GM18868 (cell line): ENCODE results near the gene BOLA3.
"Not testable (repeated sequence)": the region's sequence is repeated elsewhere in the genome, so short reads cannot be mapped to it uniquely, and the experiment has no call there.

Experiments
- ATAC-seq: cut with Tn5 transposase; IDR thresholded peaks from one replicate; pipeline ENCODE4 v1.9.1; 2021; ENCODE audit warnings: mild to moderate bottlenecking, moderate library complexity; ENCODE audit not compliant: unreplicated experiment

BOLA3 gene

DNA sequence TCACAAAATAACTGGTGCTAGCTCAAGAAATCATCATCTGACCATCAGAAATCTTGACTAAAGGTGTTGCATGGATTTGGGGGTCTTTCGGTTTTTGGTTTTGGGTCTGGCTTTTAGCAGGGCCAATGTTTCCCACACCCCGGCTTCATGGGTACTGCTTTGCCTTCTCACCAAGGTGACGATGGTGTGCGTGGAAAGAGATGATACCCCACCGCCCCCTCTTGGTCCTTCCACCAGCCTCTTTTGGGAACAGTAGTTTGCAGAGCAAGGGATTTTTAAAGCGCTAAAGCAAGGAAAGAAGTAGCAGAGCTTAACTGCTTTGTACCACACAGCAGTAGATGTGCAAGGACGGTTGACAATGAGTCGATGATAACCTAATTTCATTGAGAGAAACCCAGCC, 42.3 kb downstream of the BOLA3 start:
- ATAC-seq, result no peak

GRCh38 chr2:74104839-74105238, 42.9 kb downstream of the BOLA3 start:
- ATAC-seq, result no peak

DNA sequence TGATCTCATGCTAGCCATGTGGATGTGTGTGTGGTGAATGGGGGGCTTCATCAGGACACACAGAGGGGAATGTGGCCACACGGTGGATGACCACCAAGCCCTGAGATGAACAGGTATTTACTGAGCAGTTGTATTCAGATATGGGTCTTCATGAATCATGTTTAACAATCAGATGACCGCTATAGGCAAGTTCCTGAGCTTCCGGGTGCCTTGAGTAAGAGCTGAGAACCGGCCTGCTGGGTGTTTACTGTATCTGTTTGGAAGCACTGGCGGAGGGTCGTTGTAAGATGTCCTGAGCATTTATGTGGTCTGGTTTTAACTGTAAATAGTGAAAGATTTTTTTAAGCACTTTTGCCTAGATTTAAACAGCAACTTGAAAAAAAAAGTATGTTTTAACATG, 43.9 kb downstream of the BOLA3 start:
- no peak for ATAC-seq

GRCh38 chr2:74102516-74102915, 45.2 kb downstream of the BOLA3 start:
- ATAC-seq, result no peak

DNA sequence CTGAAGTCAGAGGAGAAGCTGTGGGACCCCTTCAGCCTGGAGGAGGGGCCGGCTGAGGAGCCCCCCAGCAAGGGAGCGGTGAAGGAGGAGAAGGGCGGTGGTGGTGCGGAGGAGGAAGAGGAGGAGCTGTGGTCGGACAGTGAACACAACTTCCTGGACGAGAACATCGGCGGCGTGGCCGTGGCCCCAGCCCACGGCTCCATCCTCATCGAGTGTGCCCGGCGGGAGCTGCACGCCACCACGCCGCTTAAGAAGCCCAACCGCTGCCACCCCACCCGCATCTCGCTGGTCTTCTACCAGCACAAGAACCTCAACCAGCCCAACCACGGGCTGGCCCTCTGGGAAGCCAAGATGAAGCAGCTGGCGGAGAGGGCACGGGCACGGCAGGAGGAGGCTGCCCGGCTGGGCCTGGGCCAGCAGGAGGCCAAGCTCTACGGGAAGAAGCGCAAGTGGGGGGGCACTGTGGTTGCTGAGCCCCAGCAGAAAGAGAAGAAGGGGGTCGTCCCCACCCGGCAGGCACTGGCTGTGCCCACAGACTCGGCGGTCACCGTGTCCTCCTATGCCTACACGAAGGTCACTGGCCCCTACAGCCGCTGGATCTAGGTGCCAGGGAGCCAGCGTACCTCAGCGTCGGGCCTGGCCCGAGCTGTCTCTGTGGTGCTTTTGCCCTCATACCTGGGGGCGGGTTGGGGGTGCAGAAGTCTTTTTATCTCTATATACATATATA, 46.0 kb downstream of the BOLA3 start:
- no peak for ATAC-seq

- ATAC-seq, result no peak
Measured at GRCh38 chr2:74100254-74101216, 47.2 kb downstream of the BOLA3 start.

GRCh38 chr2:74099835-74100234, 47.9 kb downstream of the BOLA3 start:
- no peak for ATAC-seq

- no peak for ATAC-seq
Measured at GRCh38 chr2:74099271-74099670, 48.4 kb downstream of the BOLA3 start.

DNA sequence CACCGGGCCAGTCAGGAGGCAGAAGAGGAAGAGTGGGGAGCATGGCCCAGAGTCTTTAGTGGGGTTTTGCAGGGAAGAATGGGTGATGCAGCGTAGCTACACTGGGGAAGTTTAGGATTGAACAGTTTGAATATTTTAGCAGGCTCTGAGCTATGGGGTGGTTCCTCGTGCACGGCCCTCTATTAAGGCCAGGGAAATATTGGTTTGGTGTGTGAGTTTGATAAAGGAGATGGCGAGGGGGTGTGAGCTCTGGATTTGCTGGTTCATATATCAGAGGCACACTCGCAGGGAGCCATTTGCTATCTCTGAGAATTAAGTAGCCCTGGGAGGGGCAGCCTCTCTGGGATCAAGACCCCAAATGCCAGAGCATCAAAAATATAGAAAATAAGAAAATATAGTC, 50.1 kb downstream of the BOLA3 start:
- no peak for ATAC-seq

DNA sequence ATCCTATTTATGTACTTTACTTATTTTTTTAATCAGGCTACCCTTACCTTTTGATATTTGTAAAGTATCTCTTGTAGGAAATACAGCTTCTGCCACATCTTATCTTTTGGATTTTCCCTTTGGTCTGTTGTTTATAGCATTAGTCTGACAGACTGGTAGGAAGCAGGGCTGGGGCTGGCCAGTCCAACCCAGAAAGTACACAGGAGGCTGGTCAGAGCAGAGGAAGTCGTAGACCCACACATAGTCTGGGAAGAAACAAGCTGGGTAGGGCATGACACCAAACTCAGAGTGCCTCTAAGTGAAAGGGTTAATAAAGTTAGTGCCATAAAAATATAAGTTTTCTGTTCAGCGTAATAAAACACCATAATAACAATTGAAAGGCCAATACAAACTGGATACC, 51.7 kb downstream of the BOLA3 start:
- no peak for ATAC-seq

DNA sequence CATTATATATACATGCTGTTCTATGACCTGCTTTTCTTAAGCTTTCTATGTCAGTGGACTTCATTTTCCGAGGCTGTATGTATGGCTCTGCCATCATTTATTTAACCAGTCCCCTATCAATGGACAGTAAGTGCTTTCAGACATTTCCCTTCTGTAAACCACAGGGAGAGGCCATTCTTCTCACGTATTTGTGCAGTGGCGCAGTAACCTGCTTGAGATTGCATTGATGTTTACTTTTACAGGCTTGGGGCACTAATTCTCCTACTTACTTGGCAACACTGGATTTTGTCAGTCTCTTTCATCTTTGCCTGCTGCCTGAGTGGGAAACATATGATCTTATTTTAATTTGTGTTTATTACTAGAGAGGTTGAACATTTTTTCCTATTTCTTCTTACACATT, 52.1 kb downstream of the BOLA3 start:
- ATAC-seq, result no peak

DNA sequence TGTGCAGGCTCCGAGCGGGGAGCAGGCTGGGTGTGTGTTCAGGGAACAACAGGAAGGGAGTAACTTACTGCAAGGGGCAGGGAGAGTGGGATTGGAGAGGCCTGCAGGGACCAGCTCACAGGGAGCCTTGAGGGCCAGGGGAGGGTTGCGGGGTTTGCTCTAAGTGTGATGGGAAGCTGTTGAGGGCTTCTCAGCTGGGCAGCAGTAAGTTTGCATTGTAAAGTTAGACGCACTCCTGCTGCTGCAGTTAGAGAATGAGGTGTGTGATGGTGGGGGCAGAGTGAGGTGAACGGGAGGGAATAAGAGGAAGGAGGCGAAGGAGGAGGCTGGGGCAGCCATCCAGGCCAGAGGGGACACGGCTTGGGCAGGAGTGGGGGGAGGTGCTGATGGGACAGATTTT, 53.4 kb downstream of the BOLA3 start:
- no peak for ATAC-seq

DNA sequence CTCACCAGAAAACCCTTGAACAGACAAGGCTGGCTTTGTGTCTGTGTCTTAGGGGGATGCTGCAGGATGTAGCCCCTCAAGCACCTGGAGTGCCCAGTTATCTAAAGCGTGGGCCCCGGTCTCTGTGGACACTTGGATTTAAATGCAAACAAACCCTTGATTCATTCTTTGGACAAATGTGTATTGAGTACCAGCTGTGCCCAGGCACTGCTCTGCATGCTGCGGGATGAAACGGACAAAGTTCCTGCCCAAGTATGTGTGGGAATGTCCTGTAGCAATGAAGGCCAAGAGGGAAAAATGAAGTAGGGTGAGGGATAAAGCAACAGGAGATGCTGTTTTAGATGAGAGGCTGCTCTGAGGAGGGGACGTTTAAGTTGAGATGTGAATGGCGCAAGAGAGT, 53.9 kb downstream of the BOLA3 start:
- ATAC-seq, result no peak

GRCh38 chr2:74093426-74093825, 54.3 kb downstream of the BOLA3 start:
- ATAC-seq, result no peak

GRCh38 chr2:74092275-74092674, 55.4 kb downstream of the BOLA3 start:
- ATAC-seq, result no peak

DNA sequence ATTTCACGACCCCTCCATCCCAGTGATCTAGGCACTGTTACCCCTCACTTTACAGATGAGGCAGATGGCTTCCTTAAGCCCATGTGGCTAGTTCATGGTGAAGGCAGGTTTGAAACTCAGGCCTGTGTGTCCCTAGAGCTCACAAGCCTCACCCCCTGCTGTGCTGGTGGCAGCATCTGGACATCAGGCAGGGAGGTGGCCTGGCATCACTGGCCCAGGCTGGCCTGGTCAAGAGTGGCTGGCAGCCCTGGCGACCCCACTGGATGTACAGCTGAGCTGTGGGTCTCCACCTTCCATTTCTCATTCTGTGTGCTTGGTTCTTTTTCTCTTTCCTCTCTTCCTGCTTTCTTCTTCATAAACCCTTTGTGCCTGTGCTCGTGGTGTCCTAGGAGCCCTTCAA, 56.3 kb downstream of the BOLA3 start:
- no peak for ATAC-seq

DNA sequence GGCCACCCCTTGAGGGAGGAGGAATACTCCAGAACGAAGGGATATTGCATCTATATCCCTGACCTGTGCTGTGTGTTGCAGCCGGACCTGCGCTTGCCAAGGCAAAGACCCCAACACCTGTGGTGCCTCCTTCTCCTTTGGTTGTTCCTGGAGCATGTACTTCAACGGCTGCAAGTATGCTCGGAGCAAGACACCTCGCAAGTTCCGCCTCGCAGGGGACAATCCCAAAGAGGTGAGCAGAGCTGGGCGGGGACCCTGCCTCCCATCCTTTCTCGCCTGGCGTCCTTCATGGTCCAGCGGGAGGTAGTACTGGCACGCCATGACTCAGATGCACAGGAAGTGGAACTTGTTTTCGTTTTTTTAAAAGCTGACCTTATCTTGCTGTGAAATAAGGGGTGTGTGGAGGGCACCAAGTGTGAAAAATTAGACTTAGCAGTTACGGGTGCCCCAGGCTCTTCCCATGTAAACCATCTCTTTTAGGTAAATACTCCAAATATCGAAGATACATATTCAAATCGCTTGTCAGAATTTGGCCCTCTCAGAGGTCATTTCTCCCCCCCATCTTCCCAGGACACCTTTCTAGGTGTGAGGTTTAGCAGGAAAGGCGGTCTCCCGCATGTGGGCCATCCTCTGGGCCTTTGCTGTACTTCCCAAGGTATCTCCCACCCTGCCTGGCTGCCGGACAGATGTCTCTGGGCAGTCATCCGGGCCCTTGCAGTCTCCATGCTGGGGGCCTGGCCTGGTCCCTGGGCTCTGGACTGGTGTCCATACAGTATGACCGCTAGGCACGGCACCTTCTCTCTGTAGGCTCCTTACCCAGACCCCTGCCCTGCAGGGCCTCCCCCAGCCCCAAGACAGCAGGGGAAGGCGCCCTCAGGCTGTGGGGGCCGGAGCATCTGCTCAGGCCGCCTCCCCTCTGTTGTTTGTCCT, 57.6 kb downstream of the BOLA3 start:
- no peak for ATAC-seq

DNA sequence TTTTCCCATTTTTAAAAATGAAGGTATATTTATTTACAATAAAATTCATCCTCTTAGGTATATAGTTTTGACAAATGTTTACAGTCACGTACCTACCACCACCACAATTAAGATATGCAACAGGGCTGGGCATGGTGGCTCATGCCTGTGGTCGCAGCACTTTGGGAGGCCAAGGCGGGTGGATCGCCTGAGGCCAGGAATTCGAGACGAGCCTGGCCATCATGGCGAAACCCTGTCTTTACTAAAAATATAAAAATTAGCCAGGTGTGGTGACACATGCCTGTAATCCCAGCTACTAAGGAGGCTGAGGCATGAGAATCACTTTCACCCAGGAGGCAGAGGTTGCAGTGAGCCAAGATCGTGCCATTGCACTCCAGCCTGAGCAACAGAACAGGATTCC, 59.0 kb downstream of the BOLA3 start:
- ATAC-seq, result not testable (repeated sequence)

- no peak for ATAC-seq
Measured at GRCh38 chr2:74087696-74088095, 60.0 kb downstream of the BOLA3 start.

DNA sequence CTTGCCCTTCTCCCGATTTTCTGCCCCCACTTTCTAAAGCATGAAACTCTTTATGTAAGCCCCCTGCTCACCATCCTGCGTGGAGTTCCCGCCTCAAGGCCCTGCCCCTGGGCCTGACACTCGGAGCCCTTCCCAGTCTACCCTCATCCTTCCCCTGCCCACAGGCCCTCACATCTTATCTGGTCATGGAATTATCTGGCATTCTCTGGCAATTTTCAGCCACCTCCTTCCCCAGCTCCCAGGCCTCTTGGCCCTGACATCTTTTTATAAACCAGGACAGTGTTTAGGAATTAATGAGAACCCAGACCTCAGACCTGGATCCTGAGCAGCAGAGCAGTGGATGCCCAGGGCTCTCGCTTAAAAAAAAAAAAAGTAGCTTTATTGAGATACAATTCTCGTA, 61.7 kb downstream of the BOLA3 start:
- ATAC-seq, result no peak
